Chondrocyte (in vitro differentiated cells): Measurements from ENCODE around the gene ETDB. TPM values are rescaled to one million over a fixed set of nuclear protein-coding genes. Genes with fewer than 3 reads are reported as not detected.

Experiments
- DNase-seq: peaks from one replicate; pipeline ENCODE4 v3.0.0; 2021; ENCODE audit warnings: mixed read lengths, low spot score
- H3K27ac Mint-ChIP-seq: one replicate; pipeline ENCODE4 v1.8.0; 2021; ENCODE audit warnings: mild to moderate bottlenecking, moderate library complexity, mixed read lengths; ENCODE audit not compliant: unreplicated experiment
- H3K27me3 Mint-ChIP-seq: 2 replicates; pipeline ENCODE4 v1.8.0; 2021; ENCODE audit warnings: low read depth, mixed read lengths
- H3K36me3 Mint-ChIP-seq: 2 replicates; pipeline ENCODE4 v1.8.0; 2021; ENCODE audit warnings: low read depth, mixed read lengths
- H3K4me1 Mint-ChIP-seq: 2 replicates; pipeline ENCODE4 v1.8.0; 2021; ENCODE audit warnings: low read depth, mild to moderate bottlenecking, mixed read lengths
- H3K4me3 Mint-ChIP-seq: one replicate; pipeline ENCODE4 v1.8.0; 2021; ENCODE audit warnings: mild to moderate bottlenecking, moderate library complexity, mixed read lengths; ENCODE audit not compliant: unreplicated experiment
- H3K9me3 Mint-ChIP-seq: 2 replicates; pipeline ENCODE4 v1.8.0; 2021; ENCODE audit warnings: low read depth, mixed read lengths
- CTCF ChIP-seq: fragments of 200-600 bp; sonication (generic); IDR thresholded peaks from 2 replicates; pipeline ENCODE4 v1.5.0; 2021; ENCODE audit warnings: antibody characterized with exemption, mild to moderate bottlenecking, moderate library complexity
- total RNA-seq: library from RNA; stranded (reverse); gene quantifications from 3 replicates; pipeline ENCODE4 v1.2.1, GENCODE V29; 2021

The ETDB gene
- total RNA-seq, 1 donor from 2014 or later = not detected

DNA sequence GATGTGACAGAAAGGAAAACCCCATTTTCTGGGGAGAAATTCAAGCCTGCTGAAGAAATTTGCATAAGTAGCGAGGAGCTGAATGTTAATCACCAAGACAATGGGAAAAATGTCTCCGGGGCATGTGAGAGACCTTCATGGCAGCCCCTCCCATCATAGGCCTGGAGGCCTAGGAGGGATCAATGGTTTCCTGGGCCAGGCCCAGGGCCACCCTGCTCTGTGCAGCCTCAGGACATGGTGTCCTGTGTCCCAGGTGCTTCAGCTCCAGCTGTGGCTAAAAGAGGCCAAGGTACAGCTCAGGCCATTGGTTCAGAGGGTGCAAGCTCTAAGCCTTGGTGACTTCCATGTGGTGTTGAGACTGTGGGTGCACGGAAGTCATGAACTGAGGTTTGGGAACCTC lies 31.2 kb downstream of the ETDB start:
- Mint-ChIP-seq H3K4me1 (no peaks in the 10 kb centered on the region), H3K27me3 (no peaks in the 10 kb centered on the region), H3K36me3 (no peaks in the 10 kb centered on the region), H3K9me3 (peaks cover 12% of the 10 kb centered on the region), H3K27ac (no peak overlapping the region), H3K4me3 (no peak overlapping the region)
- no peak for TF ChIP-seq CTCF
- DNase-seq = no peak

DNA sequence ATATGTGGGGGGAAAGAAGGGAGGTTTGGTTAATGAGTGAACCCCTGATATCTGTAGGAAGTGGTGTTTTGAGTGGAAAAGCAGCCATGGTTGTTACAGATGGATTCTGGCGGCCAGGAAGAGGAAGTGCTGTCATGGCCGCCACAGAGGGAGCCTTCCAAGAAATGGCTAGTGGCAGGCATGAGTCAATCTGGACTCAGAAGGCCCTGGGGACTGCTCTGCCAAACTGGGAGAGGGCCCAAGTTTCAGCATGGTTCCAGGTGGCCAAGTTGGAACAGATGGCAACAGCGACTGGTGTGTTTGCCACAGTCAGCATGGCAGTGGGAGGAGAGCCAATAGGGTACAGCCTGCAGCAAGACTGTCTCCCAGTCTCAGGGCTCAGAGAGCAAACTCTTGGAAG lies 32.5 kb downstream of the ETDB start:
- Mint-ChIP-seq H3K27ac (no peak overlapping the region), H3K9me3 (peaks cover 9% of the 10 kb centered on the region), H3K27me3 (no peaks in the 10 kb centered on the region), H3K36me3 (no peaks in the 10 kb centered on the region), H3K4me3 (no peak overlapping the region), H3K4me1 (no peaks in the 10 kb centered on the region)
- TF ChIP-seq CTCF = no peak
- DNase-seq = no peak

- H3K4me3 Mint-ChIP-seq = no peak overlapping the region
- H3K27me3 Mint-ChIP-seq = no peaks in the 10 kb centered on the region
- DNase-seq = no peak
- TF ChIP-seq CTCF = peak; percentile 83
- H3K27ac Mint-ChIP-seq = no peak overlapping the region
- peaks cover 9% of the 10 kb centered on the region for H3K9me3 Mint-ChIP-seq
- H3K36me3 Mint-ChIP-seq = no peaks in the 10 kb centered on the region
- no peaks in the 10 kb centered on the region for H3K4me1 Mint-ChIP-seq
Observed at GRCh38 chrX:135086197-135086854, 34.0 kb downstream of the ETDB start.

DNA sequence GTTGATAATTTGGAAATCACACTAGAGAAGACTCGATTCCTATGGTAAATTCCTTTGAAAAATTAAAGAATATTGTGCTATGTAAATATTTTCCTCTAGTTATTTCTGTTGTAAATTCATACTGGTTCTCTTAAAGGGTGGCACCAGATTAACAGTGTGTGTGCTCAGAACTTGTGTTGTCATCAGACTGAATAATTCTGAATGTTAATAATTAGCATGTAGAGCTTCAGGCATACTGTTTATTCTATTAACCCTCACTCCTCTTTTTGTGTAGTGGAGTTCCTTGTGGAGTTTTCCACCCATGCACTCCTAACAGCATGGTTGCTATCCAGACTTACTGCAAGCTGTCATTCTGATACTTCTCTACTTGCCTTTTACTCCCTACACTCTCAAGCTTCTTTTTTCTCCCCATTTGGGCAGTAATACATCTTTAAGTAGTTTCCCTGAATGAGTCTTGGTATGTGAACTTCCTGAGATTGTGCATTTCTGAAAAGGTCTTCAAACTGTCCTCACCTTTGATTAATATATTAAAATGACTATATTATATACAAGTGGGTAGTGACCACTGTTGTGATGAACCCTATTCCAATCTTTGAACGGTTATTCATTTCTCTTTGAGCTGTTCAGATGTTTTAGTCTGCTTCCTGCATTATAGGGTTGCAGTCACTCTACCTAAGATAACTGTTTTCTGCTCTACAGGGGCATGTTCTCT lies 38.5 kb downstream of the ETDB start:
- Mint-ChIP-seq H3K27me3 (no peaks in the 10 kb centered on the region), H3K36me3 (no peaks in the 10 kb centered on the region), H3K4me1 (no peaks in the 10 kb centered on the region), H3K9me3 (peaks cover 3% of the 10 kb centered on the region), H3K27ac (no peak overlapping the region), H3K4me3 (no peak overlapping the region)
- DNase-seq = no peak
- no peak for TF ChIP-seq CTCF

Other genes starting within 250 kb of the ETDB start
- gene MOSPD1, start 205.3 kb downstream of the ETDB start, total RNA-seq = 11.7 to 17.0 TPM (median 15.3 TPM) in 3 replicates
- gene SMIM10, start 129.5 kb downstream of the ETDB start, total RNA-seq = 2.7 to 4.7 TPM (median 3.1 TPM) in 3 replicates
- 32.1 to 32.4 TPM (median 32.2 TPM) in 3 replicates for gene RTL8B, start 98.0 kb downstream of the ETDB start, total RNA-seq
- 255 to 261 TPM (median 259 TPM) in 3 replicates for gene RTL8C, start 88.2 kb downstream of the ETDB start, total RNA-seq
- gene RTL8A, start 68.4 kb downstream of the ETDB start, total RNA-seq = 39.3 to 54.2 TPM (median 49.2 TPM) in 3 replicates
- 2.2 to 3.3 TPM (median 3.3 TPM) in 3 replicates for gene SMIM10L2B, start 21.8 kb downstream of the ETDB start, total RNA-seq
- gene CT55, start 50.9 kb upstream of the ETDB start, total RNA-seq = not detected in 3 replicates
- gene ETDA, start 131.5 kb upstream of the ETDB start, total RNA-seq = not detected in 3 replicates
- not detected in 3 replicates for gene ETDC, start 189.0 kb upstream of the ETDB start, total RNA-seq
- 5.9 to 7.4 TPM (median 5.9 TPM) in 3 replicates for gene ZNF75D, start 223.6 kb upstream of the ETDB start, total RNA-seq
- gene ZNF449, start 224.3 kb upstream of the ETDB start, total RNA-seq = 10.6 to 14.8 TPM (median 13.7 TPM) in 3 replicates